Testis (tissue), 3 donors: Measurements from ENCODE around the gene SYNE2. TPM values are rescaled to one million over a fixed set of nuclear protein-coding genes. Genes with fewer than 3 reads are reported as not detected.

Experiments
- DNase-seq: peaks from one replicate; pipeline ENCODE4 v3.0.0-alpha.2; 2019
- H3K27ac ChIP-seq, 2 donors: fragments of 200-600 bp; sonication (generic); one replicate each; pipeline ENCODE4 v1.5.1; 2019
- H3K27me3 ChIP-seq: fragments of 200-600 bp; sonication (generic); one replicate; pipeline ENCODE4 v1.5.1; 2019
- H3K36me3 ChIP-seq: fragments of 200-600 bp; sonication (generic); one replicate; pipeline ENCODE4 v1.5.1; 2017; ENCODE audit warnings: low read depth; ENCODE audit errors: missing control alignments
- H3K4me1 ChIP-seq: fragments of 200-600 bp; sonication (generic); one replicate; pipeline ENCODE4 v1.5.1; 2019
- H3K4me3 ChIP-seq, 2 donors: fragments of 200-600 bp; sonication (generic); one replicate each; pipeline ENCODE4 v1.5.1; 2017 to 2019
- H3K9me3 ChIP-seq: fragments of 200-600 bp; sonication (generic); one replicate; pipeline ENCODE4 v1.5.1; 2017
- CTCF ChIP-seq, 3 experiments: fragments of 450-650 bp in 2 of 3; fragments of 200-600 bp in 1 of 3; sonication (generic) in 1 of 3; IDR thresholded peaks; one replicate each; pipeline ENCODE4 v1.5.1; 2016 to 2019; ENCODE audit warnings: antibody characterized with exemption in 3 of 3, mild to moderate bottlenecking in 2 of 3, moderate library complexity in 1 of 3
- POLR2A ChIP-seq: fragments of 450-650 bp; IDR thresholded peaks from one replicate; pipeline ENCODE4 v1.6.1; 2017; ENCODE audit warnings: antibody characterized with exemption, mild to moderate bottlenecking, moderate library complexity
- WGBS, 2 donors: methylation state at CpG; one replicate each; pipeline ENCODE4 v1.1.5; 2018; 5-methylcytosine and 5-hydroxymethylcytosine counted together
- intact Hi-C: fragments of 100-400 bp; cut with DNase I; formaldehyde crosslinking; loops from one replicate; pipeline ENCODE4 v1.15.1; 2023; ENCODE audit warnings: low total_unique reads
- polyA plus RNA-seq: library from polyadenylated mRNA; stranded (reverse); fragments of 350-450 nt; fragmentation: Illumina TruSeq; extraction: RNeasy Lipid Tissue Mini Kit (QIAGEN cat#74804); gene quantifications from one replicate; pipeline ENCODE4 v1.2.3, GENCODE V29; 2014; ENCODE audit warnings: low read depth, low replicate concordance; ENCODE audit not compliant: insufficient read depth
- total RNA-seq, 2 donors: library from RNA; depleted of rRNA; stranded (reverse); fragments of >200 nt; gene quantifications; one replicate each; pipeline ENCODE4 v1.2.3, GENCODE V29; 2016

The SYNE2 gene
- total and polyA plus RNA-seq, 3 donors from 2014 or later = 74.6 to 519 (median 511) TPM

- no peak overlapping the region for H3K4me3 ChIP-seq
- H3K9me3 ChIP-seq = no peaks in the 10 kb centered on the region
- TF ChIP-seq POLR2A (no peak), CTCF (IDR thresholded peaks at IDR 0.05) (no peak)
- no peak for DNase-seq
- no peaks in the 10 kb centered on the region for H3K36me3 ChIP-seq
- no peaks in the 10 kb centered on the region for H3K27me3 ChIP-seq
- H3K27ac ChIP-seq = peak overlapping the region; percentile 58 to 66
- intact Hi-C loops = no loop called here
- 46 to 61% methylated on average over 4 of the region's 4 CpGs for WGBS, 2 donors
- H3K4me1 ChIP-seq = peaks cover 15% of the 10 kb centered on the region
Measured at GRCh38 chr14:64248689-64249088, 395.9 kb downstream of the SYNE2 start.

- WGBS, 2 donors = 20 to 41% methylated on average over 7 of the region's 7 CpGs
- H3K36me3 ChIP-seq = no peaks in the 10 kb centered on the region
- H3K27me3 ChIP-seq = no peaks in the 10 kb centered on the region
- peaks cover 15% of the 10 kb centered on the region for H3K4me1 ChIP-seq
- intact Hi-C loops = no loop called here
- no peak overlapping the region for H3K4me3 ChIP-seq
- DNase-seq = peak; percentile 53
- TF ChIP-seq POLR2A (no peak), CTCF (IDR thresholded peaks at IDR 0.05) (no peak)
- no peaks in the 10 kb centered on the region for H3K9me3 ChIP-seq
- peak overlapping the region; percentile 58 to 66 for H3K27ac ChIP-seq
Measured at GRCh38 chr14:64249363-64249762, 396.6 kb downstream of the SYNE2 start.

GRCh38 chr14:64253672-64254071, 400.9 kb downstream of the SYNE2 start:
- H3K36me3 ChIP-seq = no peaks in the 10 kb centered on the region
- H3K9me3 ChIP-seq = no peaks in the 10 kb centered on the region
- 80 to 85% methylated on average over 3 of the region's 3 CpGs for WGBS, 2 donors
- intact Hi-C loops = no loop called here
- no peak overlapping the region for H3K4me3 ChIP-seq
- H3K4me1 ChIP-seq = peaks cover 6% of the 10 kb centered on the region
- no peak overlapping the region for H3K27ac ChIP-seq
- no peak for DNase-seq
- TF ChIP-seq POLR2A (no peak), CTCF (IDR thresholded peaks at IDR 0.05) (no peak)
- H3K27me3 ChIP-seq = no peaks in the 10 kb centered on the region

- no peak overlapping the region for H3K4me3 ChIP-seq
- DNase-seq = no peak
- TF ChIP-seq CTCF (IDR thresholded peaks at IDR 0.05) = no peak
- no peak for TF ChIP-seq POLR2A
- peaks cover 3% of the 10 kb centered on the region for H3K4me1 ChIP-seq
- H3K36me3 ChIP-seq = no peaks in the 10 kb centered on the region
- H3K27ac ChIP-seq = no peak overlapping the region
- no peaks in the 10 kb centered on the region for H3K9me3 ChIP-seq
- H3K27me3 ChIP-seq = no peaks in the 10 kb centered on the region
- WGBS, 2 donors = 86 to 97% methylated on average over 1 of the region's 1 CpG
- intact Hi-C loops = no loop called here
Measured at GRCh38 chr14:64255756-64256155, 403.0 kb downstream of the SYNE2 start.

- no peak for TF ChIP-seq POLR2A
- TF ChIP-seq CTCF (IDR thresholded peaks at IDR 0.05) = no peak
- no peak for DNase-seq
- WGBS, 2 donors = 84 to 89% methylated on average over 21 of the region's 21 CpGs
- no peak overlapping the region for H3K4me3 ChIP-seq
- intact Hi-C loops = no loop called here
- no peaks in the 10 kb centered on the region for H3K9me3 ChIP-seq
- no peak overlapping the region for H3K27ac ChIP-seq
- H3K36me3 ChIP-seq = no peaks in the 10 kb centered on the region
- no peaks in the 10 kb centered on the region for H3K27me3 ChIP-seq
- H3K4me1 ChIP-seq = peaks cover 3% of the 10 kb centered on the region
Measured at GRCh38 chr14:64260418-64260817, 407.6 kb downstream of the SYNE2 start.
